GM18498 (cell line): ENCODE data around the gene NKX2-3.

Source experiments
- ATAC-seq: cut with Tn5 transposase; IDR thresholded peaks from one replicate; pipeline ENCODE4 v1.9.1; 2021; ENCODE audit warnings: mild to moderate bottlenecking, moderate library complexity; ENCODE audit not compliant: unreplicated experiment

The NKX2-3 gene

DNA sequence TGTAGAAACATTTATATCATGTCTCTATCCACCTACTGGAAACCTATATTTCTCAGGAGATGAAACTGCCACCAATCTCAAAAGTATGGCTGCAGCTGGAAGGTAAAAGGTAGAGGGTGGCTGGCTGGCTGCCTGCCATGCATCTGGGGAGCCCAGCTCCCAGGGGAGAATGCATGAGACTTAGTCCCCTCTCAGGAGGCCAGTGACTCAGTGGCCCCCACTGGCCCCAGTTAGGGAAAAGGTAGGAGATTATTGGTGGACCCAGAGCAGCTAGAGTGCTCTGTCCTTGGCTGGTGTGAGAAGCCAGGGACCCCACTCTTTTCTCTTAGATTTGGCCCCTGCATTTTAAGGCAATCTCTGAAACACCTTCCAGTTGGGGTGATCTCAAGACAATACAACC, 6.8 kb upstream of the NKX2-3 start:
- ATAC-seq, result no peak

GRCh38 chr10:99526861-99527504, 5.8 kb upstream of the NKX2-3 start:
- ATAC-seq, result no peak

- ATAC-seq, result no peak
Measured at GRCh38 chr10:99527526-99528493, 4.9 kb upstream of the NKX2-3 start.

DNA sequence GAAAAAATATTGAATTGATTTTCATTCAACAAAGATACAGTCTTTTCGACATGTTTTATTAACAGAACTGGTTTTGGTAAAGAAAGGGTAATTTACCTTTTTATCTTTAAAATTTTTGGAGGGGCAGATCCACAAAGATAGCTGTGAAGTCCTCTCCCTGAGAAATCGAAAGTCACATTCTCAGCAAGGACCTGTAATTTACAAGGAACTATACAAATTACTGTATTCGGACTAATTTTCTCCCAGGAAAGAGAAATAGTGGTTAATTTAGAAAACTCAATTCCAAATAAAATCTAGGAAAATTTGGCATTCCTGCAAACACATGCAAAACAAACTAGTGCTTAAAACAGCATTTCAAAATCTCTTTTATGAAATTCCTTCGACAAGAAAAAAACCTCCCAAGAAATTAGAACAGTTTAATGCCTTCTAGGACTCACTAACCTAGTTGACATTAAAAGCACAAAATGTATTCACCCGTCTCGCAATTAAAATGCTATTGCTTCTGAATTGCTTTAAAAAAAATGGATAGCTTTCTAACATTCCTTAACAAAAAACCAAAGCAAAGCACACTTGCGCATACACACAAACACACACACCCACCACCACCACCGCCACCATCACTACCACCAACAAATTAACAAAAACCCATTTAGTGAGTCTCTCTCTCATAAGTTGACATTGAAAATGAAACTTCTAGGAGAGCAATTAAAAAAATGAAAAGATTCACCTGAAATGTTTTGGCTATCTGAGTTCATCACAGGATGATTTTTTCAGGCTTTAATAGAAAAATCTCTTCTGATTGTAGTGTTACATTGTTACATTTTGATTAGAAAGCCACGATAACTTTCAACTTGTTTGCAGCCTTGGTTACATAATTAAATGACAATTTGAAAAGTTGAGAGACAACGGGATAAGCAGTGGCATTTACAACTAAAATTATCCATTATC, 4.0 kb upstream of the NKX2-3 start:
- ATAC-seq, result no peak

- no peak for ATAC-seq
Measured at GRCh38 chr10:99529591-99530107, 3.1 kb upstream of the NKX2-3 start.

DNA sequence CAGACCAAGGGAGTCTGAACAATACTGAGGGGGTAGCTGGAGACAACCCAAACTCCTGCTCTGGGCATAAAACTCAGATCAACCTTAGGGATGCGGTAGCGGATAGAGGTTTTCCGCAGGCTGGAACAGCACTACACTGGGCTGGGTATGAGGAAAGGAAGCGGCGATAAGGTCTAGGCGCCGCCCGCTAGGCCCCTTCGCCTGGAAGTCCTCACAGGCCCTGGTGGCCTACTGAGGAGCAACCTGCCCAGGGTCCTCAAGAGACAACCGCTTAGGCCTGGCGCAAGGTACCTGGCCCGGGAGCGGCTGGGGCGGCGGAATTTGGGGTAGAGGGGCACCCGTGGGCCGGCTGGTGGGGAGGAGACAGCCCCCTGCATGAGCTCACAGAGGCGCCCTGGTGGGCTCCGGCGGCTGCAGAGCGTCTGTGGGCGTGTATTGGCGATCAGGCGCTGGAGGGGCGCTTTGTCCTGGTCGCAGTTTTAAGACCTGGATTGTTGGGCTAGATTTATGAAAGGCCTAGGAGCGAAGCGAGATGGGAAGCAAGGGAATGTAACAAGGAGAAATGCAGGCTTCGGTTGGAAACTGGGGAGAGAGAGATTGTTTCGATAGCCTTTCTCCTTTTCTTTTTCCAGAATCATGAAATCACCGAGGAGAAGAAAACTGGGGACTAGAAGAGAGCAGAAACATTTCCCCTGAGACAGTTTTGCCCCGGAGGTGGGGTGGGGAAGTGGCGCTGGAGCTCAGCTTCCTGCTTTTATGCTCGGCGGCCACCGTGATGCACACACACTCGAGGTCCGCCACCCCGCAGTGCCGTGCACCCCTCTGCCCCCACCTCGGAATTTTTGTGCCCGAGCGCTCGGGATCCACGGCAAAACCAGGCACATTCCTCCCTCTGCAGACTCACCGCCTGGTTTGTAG, 2.4 kb upstream of the NKX2-3 start:
- ATAC-seq, result no peak

- no peak for ATAC-seq
Measured at GRCh38 chr10:99531026-99531695, 1.6 kb upstream of the NKX2-3 start.

GRCh38 chr10:99531696-99532593, 797 bp upstream of the NKX2-3 start:
- ATAC-seq, result no peak

- ATAC-seq, result no peak
Measured at GRCh38 chr10:99533496-99534449, 1.0 kb downstream of the NKX2-3 start.

DNA sequence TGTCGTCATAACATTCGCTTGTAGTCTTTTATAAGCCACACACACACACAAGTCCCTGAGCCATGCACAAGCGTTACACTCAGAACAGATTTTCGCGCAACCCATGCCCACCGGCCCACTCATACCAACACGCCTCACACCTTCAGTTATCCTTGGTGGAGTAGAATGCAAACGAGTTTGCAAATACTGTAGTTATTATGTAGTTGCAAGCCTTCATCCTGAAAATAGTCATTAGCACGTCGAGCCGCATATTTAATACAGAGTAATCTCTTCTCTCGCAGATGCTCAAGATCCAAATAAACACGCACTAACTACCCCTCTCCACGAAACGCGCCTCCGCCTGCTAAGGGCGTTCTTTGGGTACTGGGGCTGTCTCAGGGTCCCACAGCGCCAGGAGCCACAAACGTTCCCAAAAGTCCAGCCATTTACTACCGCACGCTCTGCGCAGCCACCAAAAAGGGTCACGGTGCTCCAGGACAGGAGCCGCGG, 1.8 kb downstream of the NKX2-3 start:
- no peak for ATAC-seq

GRCh38 chr10:99534939-99535763, 2.4 kb downstream of the NKX2-3 start:
- ATAC-seq, result no peak

DNA sequence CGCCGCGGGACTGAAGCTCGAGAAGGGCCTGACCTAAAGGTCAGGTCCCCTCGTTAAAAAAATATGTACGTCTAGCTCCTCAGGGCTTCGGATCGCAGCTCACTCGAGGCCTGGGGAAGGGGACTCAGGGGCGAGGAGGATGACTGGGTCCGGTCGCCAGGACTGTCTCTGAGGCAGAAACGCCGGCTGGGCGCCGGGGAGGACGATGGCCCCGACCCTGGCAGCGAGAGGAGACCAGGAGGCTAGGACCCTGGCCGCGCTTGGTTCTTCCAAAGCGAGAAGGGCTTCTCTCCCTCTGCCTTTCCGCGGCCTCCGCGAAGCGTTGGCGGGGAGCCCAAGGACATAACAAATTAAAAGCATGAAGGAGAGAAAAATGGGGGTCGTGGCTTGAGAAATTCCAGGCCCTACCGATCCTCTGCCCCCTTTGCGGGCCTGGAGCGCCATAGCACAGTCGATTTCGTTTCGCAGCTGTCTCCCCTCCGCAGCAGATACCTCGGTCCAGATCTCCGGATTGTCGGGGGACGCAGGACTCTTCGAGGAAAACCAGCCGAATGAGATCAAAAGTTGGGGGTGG, 3.1 kb downstream of the NKX2-3 start:
- no peak for ATAC-seq

GRCh38 chr10:99536338-99537085, 3.8 kb downstream of the NKX2-3 start:
- no peak for ATAC-seq

GRCh38 chr10:99537086-99537988, 4.6 kb downstream of the NKX2-3 start:
- no peak for ATAC-seq
